GM12892 (cell line): ENCODE results near the gene ABHD12B.
"Not testable (repeated sequence)": the region's sequence is repeated elsewhere in the genome, so short reads cannot be mapped to it uniquely, and the experiment has no call there.

Experiments
- DNase-seq: peaks from one replicate; pipeline ENCODE4 v3.0.0; 2011; ENCODE audit not compliant: insufficient read length
- FAIRE-seq: peaks from 2 replicates; lab custom pipeline; 2011; peaks lifted over from hg19 to GRCh38; lab: Jason Lieb, UNC
- POLR2A ChIP-seq: IDR thresholded peaks from 2 replicates; pipeline ENCODE4 v1.6.1; 2011; ENCODE audit warnings: low read depth, low read length, control low read depth
- POLR2AphosphoS5 ChIP-seq: IDR thresholded peaks from 2 replicates; pipeline ENCODE4 v1.6.1; 2011; ENCODE audit warnings: low read depth, low read length, control low read depth
- TAF1 ChIP-seq: IDR thresholded peaks from 2 replicates; pipeline ENCODE4 v1.6.1; 2011; ENCODE audit warnings: low read depth, mild to moderate bottlenecking, control low read depth, low read length, borderline replicate concordance

The ABHD12B gene

DNA sequence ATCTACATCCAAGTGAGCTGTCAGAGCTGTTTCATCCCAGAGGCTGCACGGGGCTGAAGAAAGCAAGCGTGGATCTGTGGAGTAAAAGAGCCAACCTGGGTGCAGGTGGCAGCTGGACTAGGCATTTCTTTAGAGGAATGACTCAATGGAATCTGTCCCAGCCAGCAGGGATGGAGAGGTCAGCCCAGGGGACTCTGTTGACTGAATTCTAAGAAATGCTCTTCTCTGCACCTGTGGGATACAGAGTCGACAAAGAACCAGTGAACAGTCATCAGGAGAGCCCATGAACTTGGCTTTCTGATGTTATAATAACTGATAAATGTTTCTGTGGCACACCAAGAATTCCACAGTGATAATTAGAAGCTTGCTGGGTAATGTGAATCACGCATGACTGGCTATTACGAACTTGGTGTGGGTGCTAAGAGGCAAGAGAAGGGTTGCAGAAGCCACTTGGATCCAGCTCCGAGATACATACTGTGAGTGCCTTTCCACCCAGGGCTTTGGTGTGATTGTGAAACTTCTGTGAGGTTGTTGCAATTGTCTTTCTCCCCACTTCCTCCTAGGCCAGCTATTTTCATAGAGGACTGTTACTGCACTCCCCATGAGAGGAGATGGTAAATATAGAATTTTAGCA is 56.3 kb downstream of the ABHD12B start:
- FAIRE-seq (peak; percentile 83), DNase-seq (no peak)
- TF ChIP-seq TAF1 (no peak), POLR2A (no peak), POLR2AphosphoS5 (no peak)

DNA sequence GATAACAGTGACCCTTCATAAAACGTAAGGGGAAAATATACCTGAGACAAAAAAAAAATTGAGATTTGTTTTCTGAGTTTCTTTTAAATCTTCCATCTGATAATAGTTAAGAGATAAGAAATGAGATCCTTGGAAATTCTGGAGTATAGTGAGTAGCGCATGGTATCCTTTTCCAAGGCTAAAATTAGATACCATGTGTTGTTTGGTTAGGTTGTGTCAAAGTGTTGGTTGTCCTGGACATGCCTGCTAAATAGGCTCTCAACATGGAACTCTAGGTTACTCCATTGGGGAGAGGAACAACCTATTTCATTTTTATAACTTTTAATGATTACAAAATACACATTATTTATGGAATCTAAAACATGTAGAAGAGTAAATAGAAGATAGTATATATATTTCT is 57.7 kb downstream of the ABHD12B start:
- FAIRE-seq = no peak
- no peak for DNase-seq
- TF ChIP-seq POLR2A = no peak
- TF ChIP-seq POLR2AphosphoS5 = no peak
- TF ChIP-seq TAF1 = no peak

DNA sequence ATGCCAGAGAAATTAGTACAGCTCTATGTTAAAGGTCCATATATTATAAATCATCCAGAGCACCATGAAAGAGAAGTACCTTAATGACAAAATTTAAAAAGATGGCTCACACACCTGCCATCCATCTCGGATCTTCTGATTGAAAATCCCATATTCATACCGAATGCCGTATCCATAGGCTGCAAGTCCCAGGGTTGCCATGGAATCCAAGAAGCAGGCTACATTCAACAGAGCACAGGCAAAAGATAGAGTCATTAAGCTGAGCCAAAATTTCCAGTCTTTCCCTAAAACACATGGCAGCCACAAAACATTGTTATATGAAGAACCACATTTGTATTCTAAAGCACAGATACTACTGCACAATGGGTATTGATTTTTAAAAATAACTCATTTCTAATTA is 59.7 kb downstream of the ABHD12B start:
- no peak for FAIRE-seq
- TF ChIP-seq TAF1 = no peak
- TF ChIP-seq POLR2A = no peak
- no peak for DNase-seq

GRCh38 chr14:50932156-50932555 is 60.3 kb downstream of the ABHD12B start:
- FAIRE-seq (no peak), DNase-seq (no peak)
- no peak for TF ChIP-seq POLR2A
- no peak for TF ChIP-seq POLR2AphosphoS5

DNA sequence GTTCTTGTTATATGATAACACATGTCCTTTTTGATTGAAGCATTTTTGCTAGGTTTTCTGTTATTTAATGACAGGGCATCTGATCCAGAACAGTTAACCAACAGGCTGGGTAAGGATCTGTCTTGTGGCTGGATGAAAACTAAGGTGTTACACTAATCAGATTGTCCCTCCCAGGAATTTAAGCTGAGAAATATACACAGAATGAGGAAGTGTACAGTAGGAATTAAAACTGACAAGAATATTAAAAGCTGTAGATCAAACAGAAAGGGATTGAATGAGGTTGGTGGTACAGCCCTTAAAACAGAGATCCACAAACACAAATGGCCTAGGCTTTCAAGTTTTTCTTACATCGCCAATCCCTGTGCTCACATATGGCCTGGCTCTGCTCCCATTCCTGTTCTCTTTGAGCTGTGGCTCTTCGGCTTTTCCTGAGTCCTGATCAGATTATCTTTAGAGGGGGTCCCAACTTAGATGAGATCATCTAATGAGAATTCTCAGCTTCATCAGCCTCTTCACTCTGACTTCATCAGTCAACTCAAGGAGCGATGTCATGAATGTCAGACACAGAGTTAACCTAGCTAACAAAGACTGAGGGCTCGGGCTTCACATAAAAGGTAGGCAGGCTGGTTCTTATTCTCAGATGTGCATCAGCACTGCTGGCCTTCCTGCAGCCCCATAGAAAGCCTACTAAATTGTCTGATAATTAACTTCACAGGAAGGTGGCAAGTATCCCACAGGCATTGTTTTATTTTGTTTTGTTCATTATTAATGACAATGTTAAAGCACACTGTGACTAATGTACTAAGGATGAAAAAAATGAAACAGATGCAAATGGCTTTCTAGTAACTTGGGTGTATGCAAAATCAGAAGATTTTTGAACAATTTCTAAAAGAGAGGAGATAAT is 61.0 kb downstream of the ABHD12B start:
- FAIRE-seq (no peak), DNase-seq (no peak)
- no peak for TF ChIP-seq POLR2AphosphoS5
- TF ChIP-seq POLR2A = no peak
- TF ChIP-seq TAF1 = no peak

- DNase-seq (no peak), FAIRE-seq (no peak)
- TF ChIP-seq POLR2AphosphoS5 (no peak), TAF1 (no peak), POLR2A (no peak)
Measured at GRCh38 chr14:50935126-50936015, 63.5 kb downstream of the ABHD12B start.

DNA sequence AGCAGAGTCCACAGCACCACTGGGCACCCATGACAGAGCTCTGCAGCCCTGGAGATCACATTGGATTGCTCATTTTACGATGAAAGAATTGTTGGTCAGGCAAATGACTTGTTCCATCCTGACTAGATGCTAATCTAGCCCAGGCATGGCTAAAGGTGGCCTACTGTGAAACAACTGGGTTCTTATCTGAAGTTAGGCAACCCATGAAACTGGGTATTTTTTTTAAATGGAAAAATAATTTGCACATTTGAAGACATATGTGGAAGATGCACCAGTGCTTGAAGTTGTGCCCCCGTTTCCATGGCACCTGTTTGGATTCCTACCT is 64.1 kb downstream of the ABHD12B start:
- TF ChIP-seq TAF1 = no peak
- no peak for TF ChIP-seq POLR2A
- no peak for TF ChIP-seq POLR2AphosphoS5
- DNase-seq = no peak
- FAIRE-seq = no peak

GRCh38 chr14:50936882-50937281 is 65.0 kb downstream of the ABHD12B start:
- FAIRE-seq = no peak
- no peak for TF ChIP-seq POLR2AphosphoS5
- TF ChIP-seq TAF1 = no peak
- TF ChIP-seq POLR2A = no peak
- no peak for DNase-seq

DNA sequence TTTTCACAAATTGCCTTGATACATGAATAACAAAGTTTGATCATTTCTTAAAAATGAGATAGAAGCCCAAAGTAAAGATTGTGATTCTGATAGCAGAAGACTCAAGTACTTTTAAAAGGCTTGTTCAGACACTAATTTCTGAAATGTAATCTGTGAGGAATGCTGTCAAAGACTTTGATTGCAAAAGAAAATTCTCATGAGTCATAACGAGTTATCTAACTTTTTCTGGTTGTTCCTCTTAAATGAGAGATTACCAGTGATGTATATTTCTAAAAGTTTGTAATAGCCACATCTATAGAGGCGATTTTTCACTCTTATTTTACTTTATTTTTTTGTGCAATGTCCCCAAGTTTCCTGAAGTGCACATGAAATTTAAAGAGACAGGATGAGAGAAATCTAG is 65.5 kb downstream of the ABHD12B start:
- no peak for DNase-seq
- no peak for FAIRE-seq

DNA sequence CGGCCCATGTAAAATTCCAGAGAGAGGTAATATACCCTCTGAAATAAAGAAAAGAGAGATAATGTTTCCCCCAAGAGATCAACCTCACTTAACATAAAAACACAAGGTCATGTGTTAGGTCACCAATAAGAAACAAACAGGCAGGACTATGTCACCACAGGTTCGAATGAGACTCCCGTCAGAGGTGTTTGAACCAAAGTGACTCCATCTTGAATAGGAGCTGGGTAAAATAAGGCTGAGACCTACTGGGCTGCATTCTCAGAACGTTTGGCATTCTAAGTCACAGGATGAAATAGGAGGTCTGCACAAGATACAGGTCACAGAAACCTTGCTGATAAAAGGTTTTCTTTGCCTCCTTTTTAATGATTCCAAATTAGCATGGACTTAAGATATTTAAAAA is 65.9 kb downstream of the ABHD12B start:
- TF ChIP-seq POLR2A (no peak), TAF1 (no peak), POLR2AphosphoS5 (no peak)

More for the DNA sequence above, 65.5 kb downstream of the ABHD12B start:
- TF ChIP-seq TAF1 (no peak), POLR2AphosphoS5 (no peak), POLR2A (no peak)

GRCh38 chr14:50941151-50941550 is 69.3 kb downstream of the ABHD12B start:
- DNase-seq (no peak), FAIRE-seq (no peak)
- TF ChIP-seq TAF1 = no peak
- no peak for TF ChIP-seq POLR2AphosphoS5
- TF ChIP-seq POLR2A = no peak

More for the DNA sequence above, 65.9 kb downstream of the ABHD12B start:
- no peak for FAIRE-seq
- DNase-seq = no peak

GRCh38 chr14:50941638-50942037 is 69.8 kb downstream of the ABHD12B start:
- FAIRE-seq, DNase-seq: not testable (repeated sequence)
